Endodermal cell (in vitro differentiated cells): Measurements from ENCODE around the gene KRTAP15-1. TPM values are rescaled to one million over a fixed set of nuclear protein-coding genes. Genes with fewer than 3 reads are reported as not detected.

Source experiments
- DNase-seq: peaks from one replicate; pipeline ENCODE4 v3.0.0-alpha.2; 2017
- H3K27ac ChIP-seq: 2 replicates; pipeline ENCODE4 v1.5.1; 2013; ENCODE audit warnings: mild to moderate bottlenecking, low read depth, low read length, moderate library complexity
- H3K27me3 ChIP-seq: 2 replicates; pipeline ENCODE4 v1.6.1; 2013; ENCODE audit warnings: mild to moderate bottlenecking, low read length, moderate library complexity; ENCODE audit not compliant: insufficient read depth, control insufficient read depth, poor library complexity, severe bottlenecking
- H3K36me3 ChIP-seq: 2 replicates; pipeline ENCODE4 v1.7.0; 2013; ENCODE audit warnings: mild to moderate bottlenecking, low read length, moderate library complexity; ENCODE audit not compliant: control insufficient read depth, insufficient read depth
- H3K4me1 ChIP-seq: one replicate; pipeline ENCODE4 v1.7.0; 2013; ENCODE audit warnings: low read length; ENCODE audit not compliant: control insufficient read depth, insufficient read depth
- H3K4me3 ChIP-seq: 2 replicates; pipeline ENCODE4 v1.5.1; 2013; ENCODE audit warnings: mild to moderate bottlenecking, low read length, moderate library complexity
- H3K9ac ChIP-seq: 2 replicates; pipeline ENCODE4 v1.6.1; 2013; ENCODE audit warnings: mild to moderate bottlenecking, low read length, moderate library complexity; ENCODE audit not compliant: poor library complexity, severe bottlenecking; ENCODE audit errors: extremely low read depth
- H3K9me3 ChIP-seq: 2 replicates; pipeline ENCODE4 v1.6.1; 2013; ENCODE audit warnings: mild to moderate bottlenecking, low read length, moderate library complexity; ENCODE audit not compliant: control insufficient read depth
- H3K27ac Mint-ChIP-seq: 2 replicates; pipeline ENCODE4 v1.8.0; 2020; ENCODE audit warnings: mixed read lengths
- H3K27me3 Mint-ChIP-seq: 2 replicates; pipeline ENCODE4 v1.8.0; 2021; ENCODE audit warnings: mild to moderate bottlenecking, mixed read lengths; ENCODE audit not compliant: insufficient read depth
- H3K36me3 Mint-ChIP-seq: 2 replicates; pipeline ENCODE4 v1.8.0; 2020; ENCODE audit warnings: low read depth, mixed read lengths
- H3K4me1 Mint-ChIP-seq: 2 replicates; pipeline ENCODE4 v1.8.0; 2020; ENCODE audit warnings: mixed read lengths
- H3K4me3 Mint-ChIP-seq: 2 replicates; pipeline ENCODE4 v1.8.0; 2020; ENCODE audit warnings: mild to moderate bottlenecking, moderate library complexity, mixed read lengths
- H3K9me3 Mint-ChIP-seq: 2 replicates; pipeline ENCODE4 v1.8.0; 2020; ENCODE audit warnings: mild to moderate bottlenecking, mixed read lengths
- WGBS, 2 experiments: methylation state at CpG; one replicate each; pipeline versions ENCODE4 v1.1.5 to v1.1.7; 2013; ENCODE audit warnings: missing lambda C conversion rate in 2 of 2, mixed read lengths in 1 of 2; ENCODE audit not compliant: insufficient coverage in 1 of 2, insufficient read length in 1 of 2; 5-methylcytosine and 5-hydroxymethylcytosine counted together
- long read RNA-seq, 4 experiments: library from polyadenylated mRNA in 2 of 4; library from RNA in 1 of 4; library from capped mRNA in 1 of 4; stranded (forward) in 3 of 4; unstranded in 1 of 4; transcript quantifications; one replicate each; pipeline ENCODE4 v2.0.0, GENCODE V29; 2020 to 2021; ENCODE audit warnings: inconsistent platforms in 1 of 4
- polyA plus RNA-seq, 2 experiments: library from polyadenylated mRNA; stranded (reverse); fragments of 50-300 nt; gene quantifications; one replicate each; pipeline ENCODE4 v1.2.3, GENCODE V29; 2013
- total RNA-seq, 2 donors: library from RNA; stranded (reverse); fragmentation: NEBNext Ultra II Directional in 1 of 2; extraction: Animal tissue kit (Norgen Biotek cat#: 25700) in 1 of 2; gene quantifications; 2 replicates in 1 of 2; 3 replicates in 1 of 2; pipeline ENCODE4 v1.2.1, GENCODE V29; 2021
- TF ChIP-seq, protein P1 (sequence below): fragments of 200-600 bp; sonication (generic); conservative IDR thresholded peaks from 2 replicates; pipeline ENCODE4 v1.5.0; 2021; ENCODE audit warnings: antibody characterized with exemption, mild to moderate bottlenecking

KRTAP15-1 gene
- total RNA-seq, result not detected
- polyA plus RNA-seq (2013, experiment 1 of 2), result not detected
- not detected for polyA plus RNA-seq (2013, experiment 2 of 2)
- long read RNA-seq, experiment 1, result 0 reads
- long read RNA-seq, experiment 2, result 0 reads
- long read RNA-seq, experiment 3, result 0 reads
- long read RNA-seq, experiment 4, result 0 reads

- H3K4me3 ChIP-seq, result no peak within 1 kb of the TSS
- WGBS, 2 experiments, result 95 to 100% methylated on average over 4 to 5 of the region's 5 CpGs
- TF ChIP-seq, protein P1, sequence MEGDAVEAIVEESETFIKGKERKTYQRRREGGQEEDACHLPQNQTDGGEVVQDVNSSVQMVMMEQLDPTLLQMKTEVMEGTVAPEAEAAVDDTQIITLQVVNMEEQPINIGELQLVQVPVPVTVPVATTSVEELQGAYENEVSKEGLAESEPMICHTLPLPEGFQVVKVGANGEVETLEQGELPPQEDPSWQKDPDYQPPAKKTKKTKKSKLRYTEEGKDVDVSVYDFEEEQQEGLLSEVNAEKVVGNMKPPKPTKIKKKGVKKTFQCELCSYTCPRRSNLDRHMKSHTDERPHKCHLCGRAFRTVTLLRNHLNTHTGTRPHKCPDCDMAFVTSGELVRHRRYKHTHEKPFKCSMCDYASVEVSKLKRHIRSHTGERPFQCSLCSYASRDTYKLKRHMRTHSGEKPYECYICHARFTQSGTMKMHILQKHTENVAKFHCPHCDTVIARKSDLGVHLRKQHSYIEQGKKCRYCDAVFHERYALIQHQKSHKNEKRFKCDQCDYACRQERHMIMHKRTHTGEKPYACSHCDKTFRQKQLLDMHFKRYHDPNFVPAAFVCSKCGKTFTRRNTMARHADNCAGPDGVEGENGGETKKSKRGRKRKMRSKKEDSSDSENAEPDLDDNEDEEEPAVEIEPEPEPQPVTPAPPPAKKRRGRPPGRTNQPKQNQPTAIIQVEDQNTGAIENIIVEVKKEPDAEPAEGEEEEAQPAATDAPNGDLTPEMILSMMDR, result no peak
- H3K27ac ChIP-seq, result no peak within 1 kb of the TSS
- no peaks in the 10 kb centered on the region for H3K9me3 ChIP-seq
- no peak within 1 kb of the TSS for H3K27ac Mint-ChIP-seq
- no peaks in the 10 kb centered on the region for H3K27me3 Mint-ChIP-seq
- no peaks in the 10 kb centered on the region for H3K4me1 ChIP-seq
- H3K9ac ChIP-seq, result no peak within 1 kb of the TSS
- H3K9me3 Mint-ChIP-seq, result no peaks in the 10 kb centered on the region
- no peaks in the 10 kb centered on the region for H3K36me3 ChIP-seq
- no peak for DNase-seq
- no peaks in the 10 kb centered on the region for H3K36me3 Mint-ChIP-seq
- no peak within 1 kb of the TSS for H3K4me3 Mint-ChIP-seq
- H3K27me3 ChIP-seq, result no peaks in the 10 kb centered on the region
- peaks cover 13% of the 10 kb centered on the region for H3K4me1 Mint-ChIP-seq
Measured at GRCh38 chr21:30439975-30440374, at the start of gene KRTAP15-1. KRTAP15-1 (plus strand) TSS chr21:30440275; CDS start chr21:30440328, 53 bp downstream.

- H3K4me3 Mint-ChIP-seq, result no peak overlapping the region
- no peaks in the 10 kb centered on the region for H3K9me3 ChIP-seq
- H3K36me3 ChIP-seq, result no peaks in the 10 kb centered on the region
- TF ChIP-seq, protein P1, result no peak
- H3K9ac ChIP-seq, result no peak overlapping the region
- no peak overlapping the region for H3K27ac Mint-ChIP-seq
- 85 to 93% methylated on average over 2 of the region's 2 CpGs for WGBS, 2 experiments
- H3K36me3 Mint-ChIP-seq, result no peaks in the 10 kb centered on the region
- H3K27ac ChIP-seq, result no peak overlapping the region
- no peaks in the 10 kb centered on the region for H3K4me1 Mint-ChIP-seq
- DNase-seq, result no peak
- no peak overlapping the region for H3K4me3 ChIP-seq
- no peaks in the 10 kb centered on the region for H3K27me3 Mint-ChIP-seq
- H3K4me1 ChIP-seq, result no peaks in the 10 kb centered on the region
- no peaks in the 10 kb centered on the region for H3K27me3 ChIP-seq
- H3K9me3 Mint-ChIP-seq, result peaks cover 9% of the 10 kb centered on the region
Measured at GRCh38 chr21:30391492-30392025, 48.5 kb upstream of the KRTAP15-1 start.

DNA sequence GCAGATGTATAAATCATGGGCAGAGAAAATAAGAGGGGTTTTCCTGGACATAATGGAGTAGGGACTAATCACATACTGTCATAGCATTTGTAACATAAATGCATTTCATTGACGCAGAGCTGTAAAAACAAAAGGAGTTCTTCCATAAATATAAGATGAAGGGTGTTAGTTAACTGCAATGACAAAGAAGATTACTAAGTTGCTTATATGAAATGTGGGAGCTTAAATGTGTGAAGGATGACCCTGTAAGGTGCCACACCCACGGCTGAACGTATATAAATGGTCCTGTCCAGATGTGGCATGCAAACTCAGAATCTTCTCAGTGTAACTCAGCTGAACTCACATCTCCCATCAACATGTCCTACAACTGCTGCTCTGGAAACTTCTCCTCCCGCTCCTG is 44.3 kb upstream of the KRTAP15-1 start, which contains the start of gene KRTAP13-1:
Gene KRTAP13-1, plus strand, starts transcription at position 301 of the 400 bp plus-strand sequence. Its CDS starts 56 bp downstream, at position 357.
- peaks cover 6% of the 10 kb centered on the region for H3K9me3 Mint-ChIP-seq
- H3K27me3 Mint-ChIP-seq, result no peaks in the 10 kb centered on the region
- H3K27ac Mint-ChIP-seq, result no peak within 1 kb of the TSS
- H3K4me1 Mint-ChIP-seq, result no peaks in the 10 kb centered on the region
- H3K4me3 Mint-ChIP-seq, result no peak within 1 kb of the TSS
- Histone ChIP-seq H3K27me3 (no peaks in the 10 kb centered on the region), H3K9ac (no peak within 1 kb of the TSS), H3K27ac (no peak within 1 kb of the TSS), H3K36me3 (no peaks in the 10 kb centered on the region), H3K4me3 (no peak within 1 kb of the TSS), H3K9me3 (no peaks in the 10 kb centered on the region), H3K4me1 (no peaks in the 10 kb centered on the region)
- WGBS, 2 experiments, result 86 to 94% methylated on average over 2 to 4 of the region's 4 CpGs
- no peaks in the 10 kb centered on the region for H3K36me3 Mint-ChIP-seq
- TF ChIP-seq, protein P1, result no peak
- DNase-seq, result no peak
